Esophagus squamous epithelium (tissue), 4 donors: ENCODE results near the gene PKD2.

Source experiments
- POLR2A ChIP-seq, 4 donors: fragments of 450-650 bp; IDR thresholded peaks; one replicate each; pipeline ENCODE4 v1.6.1; 2017; ENCODE audit warnings: antibody characterized with exemption in 4 of 4, mild to moderate bottlenecking in 4 of 4, moderate library complexity in 3 of 4
- TF ChIP-seq, protein P1 (sequence below), 6 experiments: fragments of 450-650 bp in 4 of 6; fragments of 200-600 bp in 2 of 6; sonication (generic) in 2 of 6; IDR thresholded peaks; one replicate each; pipeline ENCODE4 v1.5.1; 2016 to 2019; ENCODE audit warnings: antibody characterized with exemption in 6 of 6, mild to moderate bottlenecking in 4 of 6, moderate library complexity in 4 of 6

DNA sequence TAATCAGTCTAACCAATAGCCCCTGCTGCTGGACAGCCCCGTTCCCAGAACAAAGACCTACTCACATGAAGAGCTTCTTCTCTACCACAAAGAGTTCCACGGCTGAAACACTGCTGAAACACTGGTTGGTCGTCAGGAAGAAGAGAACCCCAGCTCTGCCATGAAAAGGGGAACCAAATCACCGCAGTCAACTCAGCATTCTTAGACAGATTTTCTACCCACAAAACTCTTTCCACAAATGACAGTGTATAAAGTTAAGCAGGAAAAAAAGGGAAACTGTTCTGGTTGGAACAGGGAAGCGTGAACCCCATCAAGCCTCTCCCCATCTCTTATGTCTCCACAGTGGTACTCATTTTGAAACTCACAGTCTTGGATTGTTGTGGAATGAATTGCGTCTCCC, 93.7 kb downstream of the PKD2 start:
- TF ChIP-seq, protein P1, sequence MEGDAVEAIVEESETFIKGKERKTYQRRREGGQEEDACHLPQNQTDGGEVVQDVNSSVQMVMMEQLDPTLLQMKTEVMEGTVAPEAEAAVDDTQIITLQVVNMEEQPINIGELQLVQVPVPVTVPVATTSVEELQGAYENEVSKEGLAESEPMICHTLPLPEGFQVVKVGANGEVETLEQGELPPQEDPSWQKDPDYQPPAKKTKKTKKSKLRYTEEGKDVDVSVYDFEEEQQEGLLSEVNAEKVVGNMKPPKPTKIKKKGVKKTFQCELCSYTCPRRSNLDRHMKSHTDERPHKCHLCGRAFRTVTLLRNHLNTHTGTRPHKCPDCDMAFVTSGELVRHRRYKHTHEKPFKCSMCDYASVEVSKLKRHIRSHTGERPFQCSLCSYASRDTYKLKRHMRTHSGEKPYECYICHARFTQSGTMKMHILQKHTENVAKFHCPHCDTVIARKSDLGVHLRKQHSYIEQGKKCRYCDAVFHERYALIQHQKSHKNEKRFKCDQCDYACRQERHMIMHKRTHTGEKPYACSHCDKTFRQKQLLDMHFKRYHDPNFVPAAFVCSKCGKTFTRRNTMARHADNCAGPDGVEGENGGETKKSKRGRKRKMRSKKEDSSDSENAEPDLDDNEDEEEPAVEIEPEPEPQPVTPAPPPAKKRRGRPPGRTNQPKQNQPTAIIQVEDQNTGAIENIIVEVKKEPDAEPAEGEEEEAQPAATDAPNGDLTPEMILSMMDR (IDR thresholded peaks at IDR 0.05) = no peak
- no peak for TF ChIP-seq POLR2A (IDR thresholded peaks at IDR 0.05)
